ENCODE data around the gene PPHLN1. TPM values are rescaled to one million over a fixed set of nuclear protein-coding genes. Genes with fewer than 3 reads are reported as not detected.

The PPHLN1 gene
- total and polyA plus RNA-seq, 12 donors: 15.4 to 41.8 (median 32.1) TPM

GRCh38 chr12:42281844-42282243 lies 44.1 kb upstream of the PPHLN1 start:
- ATAC-seq: no peak
- no peak for TF ChIP-seq CTCF (IDR thresholded peaks at IDR 0.05)
- no peak for DNase-seq
- intact Hi-C loops (cut with DNase I): no loop called here
- Histone ChIP-seq H3K27me3 (no peaks in the 10 kb centered on the region), H3K27ac (no peak overlapping the region), H3K4me1 (peaks cover 0 to 5% (median 0%) of the 10 kb centered on the region in 9 donors), H3K4me3 (no peak overlapping the region), H3K9me3 (no peaks in the 10 kb centered on the region), H3K36me3 (no peaks in the 10 kb centered on the region)
- 67 to 81% methylated on average over 3 of the region's 3 CpGs for WGBS, 2 donors

- no peak for TF ChIP-seq CTCF (IDR thresholded peaks at IDR 0.05)
- WGBS, 2 donors: 40 to 49% methylated on average over 2 of the region's 2 CpGs
- Histone ChIP-seq H3K4me1 (peaks cover 0 to 5% (median 0%) of the 10 kb centered on the region in 9 donors), H3K4me3 (no peak overlapping the region), H3K36me3 (no peaks in the 10 kb centered on the region), H3K9me3 (no peaks in the 10 kb centered on the region), H3K27ac (no peak overlapping the region), H3K27me3 (no peaks in the 10 kb centered on the region)
- DNase-seq (no peak), ATAC-seq (no peak)
- intact Hi-C loops (cut with DNase I): no loop called here
Observed at GRCh38 chr12:42282294-42282693, 43.7 kb upstream of the PPHLN1 start.

GRCh38 chr12:42283739-42284138 lies 42.2 kb upstream of the PPHLN1 start:
- peaks cover 0 to 4% (median 0%) of the 10 kb centered on the region in 7 donors for H3K27me3 ChIP-seq
- no peak for DNase-seq
- H3K36me3 ChIP-seq: no peaks in the 10 kb centered on the region
- no peak for TF ChIP-seq CTCF (IDR thresholded peaks at IDR 0.05)
- intact Hi-C loops (cut with DNase I): no loop called here
- H3K27ac ChIP-seq: no peak overlapping the region
- H3K4me1 ChIP-seq: peaks cover 0 to 5% (median 0%) of the 10 kb centered on the region in 9 donors
- H3K4me3 ChIP-seq: no peak overlapping the region
- ATAC-seq: no peak
- H3K9me3 ChIP-seq: no peaks in the 10 kb centered on the region

GRCh38 chr12:42284157-42284556 lies 41.8 kb upstream of the PPHLN1 start:
- no peak overlapping the region for H3K4me3 ChIP-seq
- DNase-seq (no peak), ATAC-seq (no peak)
- H3K36me3 ChIP-seq: no peaks in the 10 kb centered on the region
- no peak overlapping the region for H3K27ac ChIP-seq
- peaks cover 0 to 4% (median 0%) of the 10 kb centered on the region in 7 donors for H3K27me3 ChIP-seq
- WGBS, 2 donors: 66 to 82% methylated on average over 1 of the region's 1 CpG
- no peak for TF ChIP-seq CTCF (IDR thresholded peaks at IDR 0.05)
- intact Hi-C loops (cut with DNase I): no loop called here
- H3K4me1 ChIP-seq: peaks cover 0 to 5% (median 0%) of the 10 kb centered on the region in 9 donors
- no peaks in the 10 kb centered on the region for H3K9me3 ChIP-seq

Data from heart right ventricle (tissue), 16 donors.